ENCODE results near the gene RABGAP1L. TPM values are rescaled to one million over a fixed set of nuclear protein-coding genes. Genes with fewer than 3 reads are reported as not detected.

The RABGAP1L gene
- total RNA-seq, 1 experiment from 2014 or later = 29.3 TPM

- ChIA-PET POLR2A (no interaction called here), RAD21 (ENCODE audit: low non-redundant PET in 1 of 2, low total read pairs in 2 of 2, uncharacterized antibody in 2 of 2, unreplicated experiment in 2 of 2) (no interaction called here), CTCF (no interaction called here)
- Histone ChIP-seq H4K20me1 (ENCODE audit: insufficient read depth) (no peaks in the 10 kb centered on the region), H3K4me1 (ENCODE audit: control insufficient read depth in 1 of 2, insufficient read depth in 2 of 2, low read length in 2 of 2) (no peaks in the 10 kb centered on the region), H3K36me3 (ENCODE audit: control insufficient read depth in 1 of 2, insufficient read depth in 2 of 2, low read length in 2 of 2) (no peaks in the 10 kb centered on the region), H3K27me3 (ENCODE audit: insufficient read depth, low read length) (no peaks in the 10 kb centered on the region), H3K4me2 (ENCODE audit: low read length) (no peak overlapping the region), H2AFZ (ENCODE audit: low read depth, low read length, poor library complexity, severe bottlenecking) (no peak overlapping the region), H3K9me3 (ENCODE audit: control insufficient read depth in 1 of 2, insufficient read depth in 1 of 2, low read depth in 1 of 2, low read length in 2 of 2) (no peaks in the 10 kb centered on the region), H3K79me2 (ENCODE audit: insufficient read depth, low read length) (no peaks in the 10 kb centered on the region), H3K9me2 (ENCODE audit: insufficient read depth) (no peaks in the 10 kb centered on the region), H3K9ac (ENCODE audit: low read length) (no peak overlapping the region), H3K27ac (ENCODE audit: low read depth, low read length) (no peak overlapping the region), H3K4me3 (replicated peaks in 1 of 2; ENCODE audit: low read depth in 1 of 2, low read length in 2 of 2) (no peak overlapping the region)
- no peak for ATAC-seq
- intact Hi-C loops (cut with micrococcal nuclease) = no loop called here
- no peak for TF ChIP-seq JUND (IDR thresholded peaks at IDR 0.05)
- TF ChIP-seq SP1 (IDR thresholded peaks at IDR 0.05; ENCODE audit: low read depth) = no peak
- no peak for TF ChIP-seq RAD21 (IDR thresholded peaks at IDR 0.05; ENCODE audit: low read depth)
- TF ChIP-seq ELF1 (IDR thresholded peaks at IDR 0.05; ENCODE audit: borderline replicate concordance, low read depth) = no peak
- no peak for TF ChIP-seq ZBTB33 (IDR thresholded peaks at IDR 0.05; ENCODE audit: extremely low read depth, insufficient replicate concordance, low read length)
- TF ChIP-seq YY1 (IDR thresholded peaks at IDR 0.05; ENCODE audit: extremely low read depth, insufficient replicate concordance, low read depth, low read length) = no peak
- TF ChIP-seq ZFX (IDR thresholded peaks at IDR 0.05) = no peak
- TF ChIP-seq ZNF274 (IDR thresholded peaks at IDR 0.05; ENCODE audit: low read depth, low read length) = no peak
- no peak for TF ChIP-seq ATF3 (IDR thresholded peaks at IDR 0.05)
- no peak for TF ChIP-seq CBX3 (IDR thresholded peaks at IDR 0.05; ENCODE audit: low read depth)
- TF ChIP-seq SRF (IDR thresholded peaks at IDR 0.05; ENCODE audit: low read depth) = no peak
- no peak for TF ChIP-seq MAX (IDR thresholded peaks at IDR 0.05)
- TF ChIP-seq POLR2A (IDR thresholded peaks at IDR 0.05; ENCODE audit: borderline replicate concordance, extremely low read depth, insufficient read depth, insufficient read length) = no peak
- BruUV-seq (replicated peaks) = no TSS peak
- no peak for DNase-seq (ENCODE audit: low read depth, low spot score)
Observed at GRCh38 chr1:175035865-175036264, 876.5 kb downstream of the RABGAP1L start.

All from HCT116 (cell line).